HepG2 (cell line): ENCODE measurements around the gene FBXO7. TPM values are rescaled to one million over a fixed set of nuclear protein-coding genes. Genes with fewer than 3 reads are reported as not detected.

Experiments used
- ARNTL ChIP-seq: sonication (generic); formaldehyde crosslinking; IDR thresholded peaks from 2 replicates; pipeline ENCODE4 v1.4.0; 2020; ENCODE audit warnings: mild to moderate bottlenecking, missing genetic modification reagents
- FOXA1 ChIP-seq, 2 experiments: fragments of 450-650 bp in 1 of 2; sonication (generic) in 1 of 2; formaldehyde crosslinking in 1 of 2; IDR thresholded peaks; 2 replicates each; pipeline versions ENCODE4 v1.4.0 to v1.6.1; 2016 to 2020; ENCODE audit warnings: missing genetic modification reagents in 1 of 2
- GABPA ChIP-seq, 2 experiments: IDR thresholded peaks; 2 replicates each; pipeline ENCODE4 v1.6.1; 2011 to 2016; ENCODE audit warnings: low read depth in 2 of 2, low read length in 1 of 2, missing biosample characterization in 1 of 2, missing genetic modification characterization in 1 of 2
- HNF4G ChIP-seq, 2 experiments: sonication (generic) in 1 of 2; formaldehyde crosslinking in 1 of 2; IDR thresholded peaks; 2 replicates each; pipeline versions ENCODE4 v1.4.0 to v1.6.1; 2011 to 2020; ENCODE audit warnings: borderline replicate concordance in 2 of 2, low read depth in 2 of 2, mild to moderate bottlenecking in 2 of 2, low read length in 1 of 2, missing genetic modification reagents in 1 of 2, moderate library complexity in 1 of 2
- HOMEZ ChIP-seq: IDR thresholded peaks from 2 replicates; pipeline ENCODE4 v1.6.1; 2016; ENCODE audit warnings: low read depth
- KDM6A ChIP-seq: IDR thresholded peaks from 2 replicates; pipeline ENCODE4 v1.6.1; 2016; ENCODE audit warnings: low read depth
- MEIS1 ChIP-seq: sonication (generic); formaldehyde crosslinking; IDR thresholded peaks from 2 replicates; pipeline ENCODE4 v1.9.0; 2021; ENCODE audit warnings: mild to moderate bottlenecking, missing genetic modification reagents, moderate library complexity, borderline replicate concordance
- MTA1 ChIP-seq: sonication (generic); formaldehyde crosslinking; IDR thresholded peaks from 2 replicates; pipeline ENCODE4 v1.4.0; 2020; ENCODE audit warnings: missing genetic modification reagents, mild to moderate bottlenecking, borderline replicate concordance
- NCOA2 ChIP-seq: sonication (generic); formaldehyde crosslinking; IDR thresholded peaks from 2 replicates; pipeline ENCODE4 v1.8.0; 2022; ENCODE audit warnings: inconsistent platforms
- SP4 ChIP-seq: sonication (generic); formaldehyde crosslinking; IDR thresholded peaks from 2 replicates; pipeline ENCODE4 v1.8.1; 2023; ENCODE audit warnings: mild to moderate bottlenecking, missing genetic modification reagents
- TBX2 ChIP-seq: sonication (generic); formaldehyde crosslinking; IDR thresholded peaks from 2 replicates; pipeline ENCODE4 v1.5.0; 2020; ENCODE audit warnings: missing genetic modification reagents, mild to moderate bottlenecking, borderline replicate concordance
- TFAP4 ChIP-seq: sonication (generic); IDR thresholded peaks from 2 replicates; pipeline ENCODE4 v1.6.1; 2016; ENCODE audit warnings: low read depth, borderline replicate concordance
- THAP7 ChIP-seq: sonication (generic); formaldehyde crosslinking; IDR thresholded peaks from 2 replicates; pipeline ENCODE4 v1.8.1; 2023; ENCODE audit warnings: mild to moderate bottlenecking, missing genetic modification reagents
- TRIM24 ChIP-seq: sonication (generic); formaldehyde crosslinking; IDR thresholded peaks from 2 replicates; pipeline ENCODE4 v1.8.0; 2022; ENCODE audit warnings: mild to moderate bottlenecking, missing genetic modification reagents
- ZEB1 ChIP-seq: IDR thresholded peaks from 2 replicates; pipeline ENCODE4 v1.6.1; 2012; ENCODE audit warnings: mild to moderate bottlenecking, low read depth, inconsistent platforms; ENCODE audit not compliant: insufficient replicate concordance
- ZNF160 ChIP-seq: sonication (generic); formaldehyde crosslinking; IDR thresholded peaks from 2 replicates; pipeline ENCODE4 v1.8.0; 2022; ENCODE audit warnings: mild to moderate bottlenecking, inconsistent platforms, missing genetic modification reagents
- ZNF18 ChIP-seq: sonication (generic); formaldehyde crosslinking; IDR thresholded peaks from 2 replicates; pipeline ENCODE4 v1.8.0; 2022; ENCODE audit warnings: mild to moderate bottlenecking, missing genetic modification reagents; ENCODE audit not compliant: insufficient replicate concordance
- ZNF232 ChIP-seq: sonication (generic); formaldehyde crosslinking; IDR thresholded peaks from 2 replicates; pipeline ENCODE4 v1.4.0; 2020; ENCODE audit warnings: missing genetic modification reagents, borderline replicate concordance
- ZNF276 ChIP-seq: sonication (generic); formaldehyde crosslinking; IDR thresholded peaks from 2 replicates; pipeline ENCODE4 v1.4.0; 2020; ENCODE audit warnings: mild to moderate bottlenecking, low read depth, missing genetic modification reagents
- ZNF543 ChIP-seq: sonication (generic); formaldehyde crosslinking; IDR thresholded peaks from 2 replicates; pipeline ENCODE4 v1.4.0; 2020; ENCODE audit warnings: mild to moderate bottlenecking, missing genetic modification reagents
- ZNF83 ChIP-seq: sonication (generic); formaldehyde crosslinking; IDR thresholded peaks from 2 replicates; pipeline ENCODE4 v1.4.0; 2020; ENCODE audit warnings: missing genetic modification reagents, mild to moderate bottlenecking, borderline replicate concordance
- polyA plus RNA-seq, 8 experiments: library from polyadenylated mRNA; depleted of rRNA in 3 of 8; stranded (reverse) in 7 of 8; unstranded in 1 of 8; fragments of >200 nt; fragmentation: Illumina TruSeq in 4 of 8; extraction: Trizol in 4 of 8; gene quantifications; 2 replicates each; pipeline versions ENCODE4 v1.2.1 to v1.2.3, GENCODE V29; 2011 to 2016; ENCODE audit warnings: low read depth in 4 of 8, missing spikeins in 1 of 8, mixed read lengths in 1 of 8; ENCODE audit not compliant: insufficient read depth in 1 of 8
- total RNA-seq, 5 experiments: library from RNA; depleted of rRNA; stranded (reverse); fragments of >200 nt; fragmentation: Illumina TruSeq; extraction: Trizol; gene quantifications; 2 replicates each; pipeline ENCODE4 v1.2.3, GENCODE V29; 2016; ENCODE audit warnings: low read depth in 1 of 5

FBXO7 gene
- total and polyA plus RNA-seq, 2 of the 13 experiments (the other 11 are each of a cell fraction or from before 2014, with no cell fraction given) = 105 to 172 TPM

- no peak for TF ChIP-seq THAP7
- TF ChIP-seq ZNF83 (CRISPR knock-in tag) = no peak
- TF ChIP-seq TBX2 (CRISPR knock-in tag) = peak; percentile 75
- peak; percentile 39; the same call in 1 of the 2 replicates for TF ChIP-seq MTA1 (CRISPR knock-in tag)
- peak; percentile 59 for TF ChIP-seq ARNTL (CRISPR knock-in tag)
- peak; percentile 20; the same call in 1 of the 2 replicates for TF ChIP-seq TFAP4
- TF ChIP-seq ZNF160 (CRISPR knock-in tag) = peak; percentile 36; the same call in 1 of the 2 replicates
- peak; percentile 68; the same call in 1 of the 2 replicates for TF ChIP-seq HOMEZ (CRISPR knock-in tag)
- TF ChIP-seq ZEB1 = peak; percentile 70
- no peak for TF ChIP-seq ZNF18 (CRISPR knock-in tag)
- TF ChIP-seq TRIM24 (CRISPR knock-in tag) = no peak
- TF ChIP-seq NCOA2 (CRISPR knock-in tag) = peak; percentile 92
- TF ChIP-seq SP4 (CRISPR knock-in tag) = no peak
- 0 out of 2 replicates have a peak, but pooled peaks have one; percentile 46 for TF ChIP-seq ZNF543
- no peak for TF ChIP-seq FOXA1 (IDR thresholded peaks at IDR 0.05)
- TF ChIP-seq FOXA1 (CRISPR knock-in tag; IDR thresholded peaks at IDR 0.05) = no peak
- TF ChIP-seq MEIS1 (CRISPR knock-in tag) = 0 out of 2 replicates have a peak, but pooled peaks have one; percentile 58
- TF ChIP-seq GABPA (IDR thresholded peaks at IDR 0.05; ENCODE audit: low read depth, low read length) = no peak
- TF ChIP-seq GABPA (CRISPR knock-in tag; IDR thresholded peaks at IDR 0.05; ENCODE audit: low read depth) = 0 out of 2 replicates have a peak, but pooled peaks have one; percentile 17
- TF ChIP-seq ZNF232 (CRISPR knock-in tag) = no peak
- peak; percentile 89 for TF ChIP-seq KDM6A (CRISPR knock-in tag)
- peak; percentile 86 for TF ChIP-seq HNF4G (IDR thresholded peaks at IDR 0.05; ENCODE audit: borderline replicate concordance, low read depth, low read length)
- TF ChIP-seq HNF4G (CRISPR knock-in tag; IDR thresholded peaks at IDR 0.05; ENCODE audit: borderline replicate concordance, low read depth) = 0 out of 2 replicates have a peak, but pooled peaks have one; percentile 60
- no peak for TF ChIP-seq ZNF276
Observed at GRCh38 chr22:32512267-32512982, 37.8 kb downstream of the FBXO7 start (continued).
